GM12874 (cell line): ENCODE data around the gene PIK3CG.

Experiments
- TF ChIP-seq, protein P1 (sequence below): IDR thresholded peaks from 2 replicates; pipeline ENCODE4 v1.5.1; 2011; ENCODE audit warnings: low read depth, mild to moderate bottlenecking, control low read depth, low read length, moderate library complexity; ENCODE audit not compliant: insufficient read depth

PIK3CG gene

GRCh38 chr7:106881984-106882383 is 16.9 kb downstream of the PIK3CG start:
- TF ChIP-seq, protein P1, sequence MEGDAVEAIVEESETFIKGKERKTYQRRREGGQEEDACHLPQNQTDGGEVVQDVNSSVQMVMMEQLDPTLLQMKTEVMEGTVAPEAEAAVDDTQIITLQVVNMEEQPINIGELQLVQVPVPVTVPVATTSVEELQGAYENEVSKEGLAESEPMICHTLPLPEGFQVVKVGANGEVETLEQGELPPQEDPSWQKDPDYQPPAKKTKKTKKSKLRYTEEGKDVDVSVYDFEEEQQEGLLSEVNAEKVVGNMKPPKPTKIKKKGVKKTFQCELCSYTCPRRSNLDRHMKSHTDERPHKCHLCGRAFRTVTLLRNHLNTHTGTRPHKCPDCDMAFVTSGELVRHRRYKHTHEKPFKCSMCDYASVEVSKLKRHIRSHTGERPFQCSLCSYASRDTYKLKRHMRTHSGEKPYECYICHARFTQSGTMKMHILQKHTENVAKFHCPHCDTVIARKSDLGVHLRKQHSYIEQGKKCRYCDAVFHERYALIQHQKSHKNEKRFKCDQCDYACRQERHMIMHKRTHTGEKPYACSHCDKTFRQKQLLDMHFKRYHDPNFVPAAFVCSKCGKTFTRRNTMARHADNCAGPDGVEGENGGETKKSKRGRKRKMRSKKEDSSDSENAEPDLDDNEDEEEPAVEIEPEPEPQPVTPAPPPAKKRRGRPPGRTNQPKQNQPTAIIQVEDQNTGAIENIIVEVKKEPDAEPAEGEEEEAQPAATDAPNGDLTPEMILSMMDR = no peak

GRCh38 chr7:106883456-106884026 is 18.5 kb downstream of the PIK3CG start:
- TF ChIP-seq, protein P1 = no peak

- TF ChIP-seq, protein P1 = no peak
These were observed 20.6 kb downstream of the PIK3CG start for GRCh38 chr7:106885652-106886051.

- TF ChIP-seq, protein P1 = no peak
These were observed 22.3 kb downstream of the PIK3CG start for GRCh38 chr7:106887421-106887820.

DNA sequence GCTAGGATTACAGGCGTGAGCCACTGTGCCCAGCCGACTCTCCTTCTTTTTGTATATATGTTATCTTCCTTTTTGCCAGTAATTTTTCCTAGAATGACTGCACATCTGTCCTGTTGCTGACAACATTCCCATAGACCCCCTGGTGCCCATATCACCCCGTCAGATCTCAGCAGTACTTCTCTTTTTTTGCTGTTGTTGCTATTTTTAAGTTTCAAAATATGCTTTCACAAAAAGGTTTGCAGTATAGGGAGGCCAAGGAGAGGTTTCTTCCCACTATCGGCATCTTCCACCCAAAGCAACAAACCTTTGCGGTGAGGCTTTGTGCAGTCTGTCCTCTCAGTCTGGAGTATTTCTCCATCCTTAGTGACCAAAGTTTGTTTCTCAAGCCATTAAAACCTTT is 23.1 kb downstream of the PIK3CG start:
- TF ChIP-seq, protein P1 = no peak

DNA sequence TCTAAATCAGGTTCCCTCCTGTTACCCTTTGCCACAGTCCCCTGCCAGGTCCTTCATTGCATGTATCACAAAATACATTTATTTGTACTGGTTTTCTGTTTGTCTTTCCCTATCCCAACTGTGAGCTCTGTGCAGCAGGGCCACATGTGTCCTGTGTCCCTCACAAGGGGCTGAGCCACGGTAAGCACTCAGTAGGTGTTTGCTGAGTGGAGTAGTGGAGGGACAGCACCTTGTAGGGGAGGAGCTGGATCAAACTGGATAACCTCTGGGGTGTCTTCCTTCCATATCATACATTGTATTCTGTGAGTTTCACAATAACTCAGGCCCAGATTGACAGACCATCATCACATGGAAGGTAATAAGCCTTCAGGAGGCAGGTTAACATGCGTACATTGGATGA is 25.9 kb downstream of the PIK3CG start:
- TF ChIP-seq, protein P1 = no peak

DNA sequence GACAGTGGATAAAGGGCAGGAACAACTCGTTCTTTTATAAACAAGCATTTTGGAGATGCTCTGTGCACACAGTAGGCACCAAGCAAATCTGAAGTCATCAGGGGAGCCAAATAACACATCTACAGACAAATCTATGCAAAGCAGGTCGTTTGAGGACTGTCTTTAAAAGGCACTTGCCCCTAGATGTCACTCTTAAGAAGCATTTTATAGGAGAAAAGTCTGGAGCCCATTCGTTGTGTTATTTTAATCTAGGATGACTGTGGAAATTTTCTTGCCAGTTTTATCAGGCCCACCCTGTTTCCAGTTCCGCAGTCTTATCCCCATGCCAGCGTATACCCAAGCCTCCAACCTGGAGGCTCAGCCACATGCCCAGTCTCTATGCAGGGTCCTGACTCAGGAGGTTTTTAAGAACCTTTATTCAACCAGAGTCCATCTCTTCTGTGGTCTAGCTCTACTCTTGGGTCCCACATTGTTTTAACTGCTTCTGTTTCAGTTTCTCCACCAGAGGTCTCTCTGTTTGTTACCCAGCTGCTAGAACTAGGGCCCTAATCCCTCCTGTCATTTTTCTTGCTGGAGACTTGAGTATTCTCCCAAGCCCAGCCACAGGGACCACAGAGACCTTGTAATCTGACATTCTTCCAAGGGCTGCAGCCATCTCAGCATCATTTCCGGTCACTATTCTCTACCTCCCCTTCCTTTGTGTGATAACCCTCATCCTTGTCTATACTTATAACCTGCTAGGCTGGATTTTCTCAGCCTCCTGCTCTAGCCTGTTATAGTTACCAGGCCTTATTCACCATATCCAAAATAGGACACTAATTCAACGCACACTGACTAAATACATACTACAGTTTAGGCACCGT is 26.7 kb downstream of the PIK3CG start:
- TF ChIP-seq, protein P1 = no peak
